Tibial nerve (tissue), 4 donors: Measurements from ENCODE around the gene HCN2. TPM values are rescaled to one million over a fixed set of nuclear protein-coding genes. Genes with fewer than 3 reads are reported as not detected.

ENCODE experiments used
- DNase-seq, 2 donors: peaks; one replicate each; pipeline ENCODE4 v3.0.0-alpha.2; 2019; ENCODE audit warnings: low spot score in 2 of 2
- H3K27ac ChIP-seq, 4 donors: fragments of 200-600 bp; sonication (generic) in 3 of 4; one replicate each; pipeline ENCODE4 v1.5.1; 2017 to 2019; ENCODE audit warnings: mild to moderate bottlenecking in 1 of 4
- H3K27me3 ChIP-seq, 2 donors: fragments of 200-600 bp; sonication (generic) in 1 of 2; one replicate each; pipeline versions ENCODE4 v1.5.1 to v1.6.0; 2017 to 2019
- H3K36me3 ChIP-seq, 3 donors: fragments of 200-600 bp; sonication (generic); one replicate each; pipeline ENCODE4 v1.5.1; 2018 to 2019
- H3K4me1 ChIP-seq, 4 donors: fragments of 200-600 bp; sonication (generic) in 3 of 4; one replicate each; pipeline ENCODE4 v1.5.1; 2017 to 2019
- H3K4me3 ChIP-seq, 4 donors: fragments of 200-600 bp; sonication (generic) in 3 of 4; one replicate each; pipeline ENCODE4 v1.5.1; 2017 to 2019; ENCODE audit warnings: mild to moderate bottlenecking in 1 of 4, moderate library complexity in 1 of 4
- H3K9me3 ChIP-seq, 4 donors: fragments of 200-600 bp; sonication (generic) in 3 of 4; one replicate each; pipeline ENCODE4 v1.5.1; 2017 to 2019
- EP300 ChIP-seq, 2 donors: sonication (generic); formaldehyde crosslinking; IDR thresholded peaks; one replicate each; pipeline ENCODE4 v1.6.1; 2017; ENCODE audit warnings: antibody characterized with exemption in 2 of 2, mild to moderate bottlenecking in 1 of 2
- POLR2A ChIP-seq, 2 donors: fragments of 450-650 bp; IDR thresholded peaks; one replicate each; pipeline ENCODE4 v1.6.1; 2017; ENCODE audit warnings: antibody characterized with exemption in 2 of 2, mild to moderate bottlenecking in 2 of 2, moderate library complexity in 2 of 2
- WGBS, 2 donors: methylation state at CpG; one replicate each; pipeline ENCODE4 v1.1.5; 2018; 5-methylcytosine and 5-hydroxymethylcytosine counted together
- total RNA-seq, 4 donors: library from RNA; depleted of rRNA; stranded (reverse); fragments of >200 nt; gene quantifications; one replicate each; pipeline ENCODE4 v1.1.0, GENCODE V29; 2016
- TF ChIP-seq, protein P1 (sequence below), 5 experiments: fragments of 200-600 bp in 3 of 5; fragments of 450-650 bp in 2 of 5; sonication (generic) in 3 of 5; IDR thresholded peaks; one replicate each; pipeline ENCODE4 v1.5.1; 2016 to 2019; ENCODE audit warnings: antibody characterized with exemption in 5 of 5, mild to moderate bottlenecking in 3 of 5, moderate library complexity in 2 of 5

The HCN2 gene
- total RNA-seq, 4 donors from 2014 or later: 0.59 TPM; not detected in 3

DNA sequence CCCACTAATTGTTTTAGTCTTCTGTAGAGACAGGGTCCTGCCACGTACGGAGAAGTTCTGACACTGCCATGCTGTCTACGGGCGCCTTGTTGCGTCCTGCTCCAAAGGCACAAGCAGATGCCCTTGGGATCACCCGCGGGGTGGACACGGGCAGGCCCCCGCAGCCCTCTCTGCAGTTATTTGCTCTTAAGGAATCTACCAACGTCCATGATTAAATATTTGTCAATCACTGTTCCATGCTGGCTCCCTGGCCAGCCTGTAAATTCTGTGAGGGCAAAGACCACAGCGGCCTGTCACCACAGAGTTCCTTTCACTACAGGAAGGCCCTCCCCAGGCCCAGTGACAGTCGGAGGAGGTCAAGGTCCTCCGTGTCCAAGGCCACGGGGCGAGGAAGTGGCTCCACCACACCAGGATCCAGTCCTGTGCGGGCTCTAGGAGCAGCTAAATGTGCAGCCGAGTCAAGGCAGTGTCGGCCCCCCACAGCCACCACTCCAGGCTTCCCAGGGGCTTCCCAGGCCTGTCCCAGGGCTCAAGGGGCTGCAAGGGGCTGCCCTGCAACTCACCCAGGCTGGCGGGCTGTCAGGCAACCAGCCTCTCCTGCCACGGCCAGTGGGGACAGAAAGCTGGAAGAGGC, 71.2 kb downstream of the HCN2 start:
- Histone ChIP-seq H3K4me1 (peaks cover 3 to 83% (median 64%) of the 10 kb centered on the region in 4 donors), H3K27ac (peak overlapping the region; percentile 78 to 96 (median 91)), H3K4me3 (peak overlapping the region; percentile 77 to 100 (median 98)), H3K36me3 (peaks cover 0 to 28% (median 0%) of the 10 kb centered on the region in 3 donors), H3K9me3 (no peaks in the 10 kb centered on the region), H3K27me3 (no peaks in the 10 kb centered on the region)
- WGBS, 2 donors: 33 to 42% methylated on average over 20 of the region's 20 CpGs
- TF ChIP-seq, protein P1, sequence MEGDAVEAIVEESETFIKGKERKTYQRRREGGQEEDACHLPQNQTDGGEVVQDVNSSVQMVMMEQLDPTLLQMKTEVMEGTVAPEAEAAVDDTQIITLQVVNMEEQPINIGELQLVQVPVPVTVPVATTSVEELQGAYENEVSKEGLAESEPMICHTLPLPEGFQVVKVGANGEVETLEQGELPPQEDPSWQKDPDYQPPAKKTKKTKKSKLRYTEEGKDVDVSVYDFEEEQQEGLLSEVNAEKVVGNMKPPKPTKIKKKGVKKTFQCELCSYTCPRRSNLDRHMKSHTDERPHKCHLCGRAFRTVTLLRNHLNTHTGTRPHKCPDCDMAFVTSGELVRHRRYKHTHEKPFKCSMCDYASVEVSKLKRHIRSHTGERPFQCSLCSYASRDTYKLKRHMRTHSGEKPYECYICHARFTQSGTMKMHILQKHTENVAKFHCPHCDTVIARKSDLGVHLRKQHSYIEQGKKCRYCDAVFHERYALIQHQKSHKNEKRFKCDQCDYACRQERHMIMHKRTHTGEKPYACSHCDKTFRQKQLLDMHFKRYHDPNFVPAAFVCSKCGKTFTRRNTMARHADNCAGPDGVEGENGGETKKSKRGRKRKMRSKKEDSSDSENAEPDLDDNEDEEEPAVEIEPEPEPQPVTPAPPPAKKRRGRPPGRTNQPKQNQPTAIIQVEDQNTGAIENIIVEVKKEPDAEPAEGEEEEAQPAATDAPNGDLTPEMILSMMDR (IDR thresholded peaks at IDR 0.05): no peak
- TF ChIP-seq EP300 (IDR thresholded peaks at IDR 0.05) (no peak), POLR2A (IDR thresholded peaks at IDR 0.05) (no peak)
- DNase-seq: no peak

- Histone ChIP-seq H3K4me1 (peaks cover 3 to 77% (median 64%) of the 10 kb centered on the region in 4 donors), H3K27me3 (no peaks in the 10 kb centered on the region), H3K27ac (peak overlapping the region; percentile 78 to 96 (median 91)), H3K9me3 (no peaks in the 10 kb centered on the region), H3K4me3 (peak overlapping the region; percentile 77 to 100 (median 98)), H3K36me3 (peaks cover 0 to 25% (median 0%) of the 10 kb centered on the region in 3 donors)
- TF ChIP-seq POLR2A (IDR thresholded peaks at IDR 0.05) (no peak), EP300 (IDR thresholded peaks at IDR 0.05) (no peak)
- DNase-seq: no peak
- WGBS, 2 donors: 19% methylated on average over 25 to 30 of the region's 31 CpGs
Observed at GRCh38 chr19:661427-662196, 71.9 kb downstream of the HCN2 start.

DNA sequence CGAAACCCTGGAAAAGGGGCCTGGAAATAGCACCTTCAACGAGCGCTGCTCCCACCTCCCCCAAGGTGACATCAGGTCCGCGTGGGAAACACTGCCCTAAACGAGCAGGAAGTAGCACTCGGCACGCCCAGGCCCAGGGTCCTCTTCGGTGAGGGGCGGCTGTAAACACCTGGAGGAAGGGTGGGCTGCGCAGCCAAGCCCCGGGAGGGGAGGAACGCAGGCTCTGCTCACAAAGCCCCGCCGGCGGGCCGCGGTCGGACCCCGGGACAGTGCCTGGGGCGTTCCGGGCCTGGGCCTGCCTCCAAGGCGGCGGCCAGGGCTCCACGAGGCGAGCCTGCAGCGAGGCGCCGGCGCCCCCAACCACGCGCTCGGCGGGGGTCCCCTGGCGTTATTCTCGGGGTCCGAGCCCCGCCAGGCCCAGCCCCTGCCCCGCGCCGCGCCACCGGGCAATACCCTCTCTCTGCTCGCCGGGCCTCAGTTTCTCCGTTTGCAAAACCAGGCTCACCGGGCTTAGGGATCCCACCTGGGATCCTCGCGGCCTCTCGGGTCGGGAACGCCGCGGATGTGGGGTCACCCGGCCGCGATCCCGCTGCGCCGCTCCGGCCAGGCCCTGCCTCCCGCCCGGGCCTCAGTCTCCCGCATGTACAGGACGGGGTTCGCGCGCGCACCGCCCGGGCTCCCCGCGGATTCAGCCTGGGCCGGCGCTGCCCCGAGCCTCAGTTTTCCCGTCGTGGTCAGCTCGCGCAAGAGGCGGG, 72.7 kb downstream of the HCN2 start:
- Histone ChIP-seq H3K9me3 (no peaks in the 10 kb centered on the region), H3K4me1 (peaks cover 3 to 69% (median 60%) of the 10 kb centered on the region in 4 donors), H3K27me3 (no peaks in the 10 kb centered on the region), H3K4me3 (peak overlapping the region; percentile 77 to 100 (median 98)), H3K36me3 (peaks cover 0 to 17% (median 0%) of the 10 kb centered on the region in 3 donors), H3K27ac (peak overlapping the region; percentile 78 to 96 (median 91))
- DNase-seq: no peak
- WGBS, 2 donors: 1 to 2% methylated on average over 32 to 43 of the region's 81 CpGs
- TF ChIP-seq, protein P1 (IDR thresholded peaks at IDR 0.05): no peak
- no peak for TF ChIP-seq EP300 (IDR thresholded peaks at IDR 0.05)
- no peak for TF ChIP-seq POLR2A (IDR thresholded peaks at IDR 0.05)

- H3K27me3 ChIP-seq: no peaks in the 10 kb centered on the region
- H3K27ac ChIP-seq: peak within 1 kb of the TSS; percentile 90 to 96 (median 95)
- TF ChIP-seq EP300 (IDR thresholded peaks at IDR 0.05) (peak in 1 of 2 donors; percentile 75), POLR2A (IDR thresholded peaks at IDR 0.05) (peak; percentile 29 to 74)
- TF ChIP-seq, protein P1 (IDR thresholded peaks at IDR 0.05): peak in 2 of 5 experiments; percentile 18 to 48
- DNase-seq: peak; percentile 94 to 96
- 1 to 5% methylated on average over 14 to 35 of the region's 97 CpGs for WGBS, 2 donors
- peak within 1 kb of the TSS; percentile 77 to 100 (median 98) for H3K4me3 ChIP-seq
- H3K4me1 ChIP-seq: peaks cover 3 to 62% (median 53%) of the 10 kb centered on the region in 4 donors
- peaks cover 0 to 10% (median 0%) of the 10 kb centered on the region in 3 donors for H3K36me3 ChIP-seq
- H3K9me3 ChIP-seq: no peaks in the 10 kb centered on the region
Observed at GRCh38 chr19:662962-663681, 73.4 kb downstream of the HCN2 start, which contains the start of gene RNF126. RNF126 (minus strand) TSS chr19:663214; CDS start chr19:663121, 93 bp downstream.
